ENCODE data around the gene GALNT13. TPM values are rescaled to one million over a fixed set of nuclear protein-coding genes. Genes with fewer than 3 reads are reported as not detected.

The GALNT13 gene
- total RNA-seq, 2 donors from 2014 or later, result 0.33 to 5.7 TPM

- Histone ChIP-seq H3K9me3 (no peaks in the 10 kb centered on the region), H3K27me3 (no peaks in the 10 kb centered on the region), H3K27ac (no peak overlapping the region), H3K4me3 (no peak overlapping the region), H3K36me3 (replicated peaks in 1 of 2; ENCODE audit: insufficient read depth in 1 of 2, low read depth in 2 of 2) (no peaks in the 10 kb centered on the region), H3K4me1 (no peaks in the 10 kb centered on the region)
- intact Hi-C loops (cut with DNase I), result no loop called here
- TF ChIP-seq, protein P1, sequence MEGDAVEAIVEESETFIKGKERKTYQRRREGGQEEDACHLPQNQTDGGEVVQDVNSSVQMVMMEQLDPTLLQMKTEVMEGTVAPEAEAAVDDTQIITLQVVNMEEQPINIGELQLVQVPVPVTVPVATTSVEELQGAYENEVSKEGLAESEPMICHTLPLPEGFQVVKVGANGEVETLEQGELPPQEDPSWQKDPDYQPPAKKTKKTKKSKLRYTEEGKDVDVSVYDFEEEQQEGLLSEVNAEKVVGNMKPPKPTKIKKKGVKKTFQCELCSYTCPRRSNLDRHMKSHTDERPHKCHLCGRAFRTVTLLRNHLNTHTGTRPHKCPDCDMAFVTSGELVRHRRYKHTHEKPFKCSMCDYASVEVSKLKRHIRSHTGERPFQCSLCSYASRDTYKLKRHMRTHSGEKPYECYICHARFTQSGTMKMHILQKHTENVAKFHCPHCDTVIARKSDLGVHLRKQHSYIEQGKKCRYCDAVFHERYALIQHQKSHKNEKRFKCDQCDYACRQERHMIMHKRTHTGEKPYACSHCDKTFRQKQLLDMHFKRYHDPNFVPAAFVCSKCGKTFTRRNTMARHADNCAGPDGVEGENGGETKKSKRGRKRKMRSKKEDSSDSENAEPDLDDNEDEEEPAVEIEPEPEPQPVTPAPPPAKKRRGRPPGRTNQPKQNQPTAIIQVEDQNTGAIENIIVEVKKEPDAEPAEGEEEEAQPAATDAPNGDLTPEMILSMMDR (IDR thresholded peaks at IDR 0.05), result no peak
- no peak for TF ChIP-seq POLR2A (IDR thresholded peaks at IDR 0.05)
- WGBS, 2 donors, result 61 to 72% methylated on average over 3 of the region's 3 CpGs
- ATAC-seq, result no peak
- no peak for DNase-seq
Observed at GRCh38 chr2:154291927-154292326, 420.2 kb downstream of the GALNT13 start.

DNA sequence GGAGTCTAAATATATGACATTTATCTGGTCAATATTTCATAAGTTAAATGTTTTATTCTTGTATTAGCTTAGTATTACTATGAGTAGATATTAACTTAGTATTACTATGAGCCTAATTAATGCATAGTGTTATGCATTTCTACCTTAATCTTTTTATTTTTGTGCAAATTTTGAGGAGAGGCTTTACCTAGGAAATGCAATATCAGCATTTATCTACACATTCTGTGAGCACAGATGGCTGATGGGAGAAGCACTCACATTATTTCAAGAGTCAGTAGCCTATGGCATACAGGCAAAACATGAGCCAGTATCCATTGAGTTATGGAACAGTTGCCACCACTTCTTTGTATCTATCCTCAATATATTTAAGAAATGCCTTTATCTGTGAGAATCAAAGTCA is 422.1 kb downstream of the GALNT13 start:
- DNase-seq (no peak), ATAC-seq (no peak)
- Histone ChIP-seq H3K4me3 (no peak overlapping the region), H3K4me1 (no peaks in the 10 kb centered on the region), H3K27me3 (no peaks in the 10 kb centered on the region), H3K36me3 (replicated peaks in 1 of 2; ENCODE audit: insufficient read depth in 1 of 2, low read depth in 2 of 2) (no peaks in the 10 kb centered on the region), H3K27ac (no peak overlapping the region), H3K9me3 (no peaks in the 10 kb centered on the region)
- intact Hi-C loops (cut with DNase I), result no loop called here
- no peak for TF ChIP-seq POLR2A (IDR thresholded peaks at IDR 0.05)
- TF ChIP-seq, protein P1 (IDR thresholded peaks at IDR 0.05), result no peak

DNA sequence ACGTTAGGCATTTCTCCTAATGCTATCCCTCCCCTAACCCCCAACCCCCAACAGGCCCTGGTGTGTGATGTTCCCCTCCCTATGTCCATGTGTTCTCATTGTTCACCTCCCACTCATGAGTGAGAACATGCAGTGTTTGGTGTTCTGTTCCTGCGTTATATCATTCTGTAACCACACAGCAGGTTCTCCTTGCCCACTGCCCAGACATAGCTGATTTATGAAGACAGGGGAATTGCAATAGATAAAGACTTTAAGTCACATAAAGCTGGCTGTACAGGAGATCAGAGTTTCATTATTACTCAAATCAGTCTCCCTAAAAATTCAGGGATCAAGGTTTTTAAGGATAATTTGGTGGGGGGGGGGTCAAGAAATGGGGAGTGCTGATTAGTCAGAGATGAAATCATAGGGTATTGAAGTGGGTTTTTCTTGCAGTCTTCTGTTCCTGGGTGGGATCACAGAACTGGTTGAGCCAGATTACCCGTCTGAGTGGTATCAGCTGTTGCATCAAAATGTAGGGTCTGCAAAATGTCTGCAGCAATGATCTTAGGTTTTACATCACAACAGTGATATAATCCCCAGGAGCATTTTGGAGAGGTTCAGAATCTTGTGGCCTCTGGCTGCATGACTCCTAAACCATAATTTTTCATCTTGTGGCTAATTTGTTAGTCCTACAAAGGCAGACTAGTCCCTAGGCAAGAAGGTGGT is 434.7 kb downstream of the GALNT13 start:
- intact Hi-C loops (cut with DNase I), result no loop called here
- no peaks in the 10 kb centered on the region for H3K4me1 ChIP-seq
- no peak for DNase-seq
- no peaks in the 10 kb centered on the region for H3K36me3 ChIP-seq (replicated peaks in 1 of 2; ENCODE audit: insufficient read depth in 1 of 2, low read depth in 2 of 2)
- H3K27ac ChIP-seq, result no peak overlapping the region
- no peak for TF ChIP-seq POLR2A (IDR thresholded peaks at IDR 0.05)
- TF ChIP-seq, protein P1 (IDR thresholded peaks at IDR 0.05), result no peak
- no peaks in the 10 kb centered on the region for H3K27me3 ChIP-seq
- no peaks in the 10 kb centered on the region for H3K9me3 ChIP-seq
- 67 to 71% methylated on average over 3 of the region's 3 CpGs for WGBS, 2 donors
- ATAC-seq, result no peak
- H3K4me3 ChIP-seq, result no peak overlapping the region

GRCh38 chr2:154307007-154307406 is 435.3 kb downstream of the GALNT13 start:
- intact Hi-C loops (cut with DNase I), result no loop called here
- Histone ChIP-seq H3K4me1 (no peaks in the 10 kb centered on the region), H3K36me3 (replicated peaks in 1 of 2; ENCODE audit: insufficient read depth in 1 of 2, low read depth in 2 of 2) (no peaks in the 10 kb centered on the region), H3K9me3 (no peaks in the 10 kb centered on the region), H3K4me3 (no peak overlapping the region), H3K27ac (no peak overlapping the region), H3K27me3 (no peaks in the 10 kb centered on the region)
- TF ChIP-seq, protein P1 (IDR thresholded peaks at IDR 0.05), result no peak
- TF ChIP-seq POLR2A (IDR thresholded peaks at IDR 0.05), result no peak
- DNase-seq (no peak), ATAC-seq (no peak)
- WGBS, 2 donors, result 72 to 77% methylated on average over 1 of the region's 1 CpG

DNA sequence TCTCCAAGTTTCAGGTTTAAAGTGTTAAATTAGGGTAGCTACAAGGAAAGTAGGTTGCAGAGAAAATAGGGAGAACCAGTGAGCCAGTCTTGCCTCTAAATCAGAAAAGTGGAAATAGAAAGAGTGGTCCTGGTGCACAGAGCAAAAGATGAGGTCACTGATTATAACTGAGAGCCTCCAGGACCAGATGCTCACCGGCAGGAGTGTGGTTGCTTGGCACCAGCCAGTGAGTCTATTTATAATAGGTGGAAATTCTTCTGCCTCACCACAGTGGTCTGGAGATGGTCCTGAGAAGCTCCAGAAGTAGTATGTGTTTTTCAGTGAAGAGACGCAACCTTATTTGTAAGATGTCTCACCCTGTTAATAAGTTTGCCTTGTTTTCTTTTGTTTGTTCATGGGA is 452.9 kb downstream of the GALNT13 start:
- ATAC-seq (no peak), DNase-seq (no peak)
- Histone ChIP-seq H3K9me3 (no peaks in the 10 kb centered on the region), H3K27me3 (no peaks in the 10 kb centered on the region), H3K36me3 (replicated peaks in 1 of 2; ENCODE audit: insufficient read depth in 1 of 2, low read depth in 2 of 2) (no peaks in the 10 kb centered on the region), H3K4me3 (no peak overlapping the region), H3K4me1 (no peaks in the 10 kb centered on the region), H3K27ac (no peak overlapping the region)
- 68 to 80% methylated on average over 2 of the region's 2 CpGs for whole genome bisulfite sequencing, 2 donors
- no peak for TF ChIP-seq POLR2A (IDR thresholded peaks at IDR 0.05)
- TF ChIP-seq, protein P1 (IDR thresholded peaks at IDR 0.05), result no peak
- intact Hi-C loops (cut with DNase I), result no loop called here
